ENCODE data around the gene HMGCLL1.

- no peak for TF ChIP-seq CTCF (IDR thresholded peaks at IDR 0.05; ENCODE audit: low read depth, low read length, missing input control)
- no peak for TF ChIP-seq TAF1 (conservative IDR thresholded peaks at IDR 0.05)
- TF ChIP-seq JUND (IDR thresholded peaks at IDR 0.05) = no peak
- TF ChIP-seq YY1 (IDR thresholded peaks at IDR 0.05) = no peak
- no peak for TF ChIP-seq SP1 (IDR thresholded peaks at IDR 0.05)
- no peak for TF ChIP-seq EGR1 (IDR thresholded peaks at IDR 0.05; ENCODE audit: low read depth in 2 of 2)
These were observed 15.4 kb upstream of the HMGCLL1 start for GRCh38 chr6:55594442-55594841.
